OCI-LY7 (cell line): ENCODE results near the gene RPL39L. TPM values are rescaled to one million over a fixed set of nuclear protein-coding genes. Genes with fewer than 3 reads are reported as not detected.

Experiments used
- BruUV-seq: library from RNA; stranded (reverse); fragments of 400-500 nt; replicated peaks from 2 replicates; lab custom pipeline; 2021; lab: Mats Ljungman, UMichigan
- CTCF ChIA-PET: fragments of 300-600 bp; sonication (Branson Sonifier 250); formaldehyde crosslinking; loops from one replicate; lab custom pipeline; 2022; ENCODE audit warnings: antibody characterized with exemption; ENCODE audit not compliant: unreplicated experiment; lab: Charles Lee
- POLR2A ChIA-PET: fragments of 300-600 bp; sonication (Branson Sonifier 250); formaldehyde crosslinking; loops from one replicate; lab custom pipeline; 2022; ENCODE audit warnings: antibody characterized with exemption; lab: Charles Lee
- DNase-seq: peaks from one replicate; pipeline ENCODE4 v3.0.0-alpha.2; 2015; ENCODE audit warnings: low spot score
- H2AFZ ChIP-seq: fragments of 200-600 bp; sonication (generic), shearing (Covaris generic); 2 replicates; pipeline ENCODE4 v1.6.1; 2014; ENCODE audit warnings: mild to moderate bottlenecking, antibody characterized with exemption, low read length, moderate library complexity
- H3K27ac ChIP-seq: fragments of 200-600 bp; sonication (generic); 2 replicates; pipeline ENCODE4 v1.5.1; 2014; ENCODE audit warnings: mixed run types, low read depth, mild to moderate bottlenecking, moderate library complexity, low read length, inconsistent platforms; ENCODE audit not compliant: poor library complexity, severe bottlenecking
- H3K36me3 ChIP-seq: fragments of 200-600 bp; sonication (generic); 2 replicates; pipeline ENCODE4 v1.6.1; 2014; ENCODE audit warnings: mild to moderate bottlenecking, antibody characterized with exemption, low read length, moderate library complexity, mixed read lengths; ENCODE audit not compliant: insufficient read depth
- H3K4me1 ChIP-seq: fragments of 200-600 bp; sonication (generic); 2 replicates; pipeline ENCODE4 v1.5.1; 2014; ENCODE audit warnings: mild to moderate bottlenecking, low read length; ENCODE audit not compliant: insufficient read depth, poor library complexity, severe bottlenecking
- H3K4me2 ChIP-seq: fragments of 200-600 bp; sonication (generic); 2 replicates; pipeline ENCODE4 v1.6.1; 2014; ENCODE audit warnings: mild to moderate bottlenecking, low read length
- H3K4me3 ChIP-seq: fragments of 200-600 bp; sonication (generic); 2 replicates; pipeline ENCODE4 v1.5.1; 2014; ENCODE audit warnings: mild to moderate bottlenecking, low read depth, low read length; ENCODE audit not compliant: poor library complexity, severe bottlenecking
- H3K79me2 ChIP-seq: fragments of 200-600 bp; sonication (generic); 2 replicates; pipeline ENCODE4 v1.6.1; 2016; ENCODE audit warnings: low read depth, mild to moderate bottlenecking, low read length, moderate library complexity, mixed read lengths; ENCODE audit not compliant: insufficient read depth
- H3K9me2 ChIP-seq: fragments of 200-600 bp; sonication (generic); 2 replicates; pipeline ENCODE4 v1.6.1; 2016; ENCODE audit warnings: mild to moderate bottlenecking, low read length, mixed read lengths; ENCODE audit not compliant: insufficient read depth
- H3K9me3 ChIP-seq: fragments of 200-600 bp; sonication (generic); 2 replicates; pipeline ENCODE4 v1.6.1; 2014; ENCODE audit warnings: mild to moderate bottlenecking, mixed run types, low read length, mixed read lengths
- H4K20me1 ChIP-seq: fragments of 200-600 bp; sonication (generic); 2 replicates; pipeline ENCODE4 v1.6.1; 2014; ENCODE audit warnings: mild to moderate bottlenecking, antibody characterized with exemption, low read length, moderate library complexity, mixed read lengths; ENCODE audit not compliant: insufficient read depth
- CTCF ChIP-seq: fragments of 200-600 bp; sonication (generic); conservative IDR thresholded peaks from 2 replicates; pipeline ENCODE4 v1.5.1; 2014; ENCODE audit warnings: mild to moderate bottlenecking, antibody characterized with exemption, low read length, moderate library complexity, mixed read lengths
- EZH2phosphoT487 ChIP-seq: fragments of 200-600 bp; sonication (generic); IDR thresholded peaks from 2 replicates; pipeline ENCODE4 v1.6.1; 2018; ENCODE audit warnings: low read depth, borderline replicate concordance, mild to moderate bottlenecking, mixed run types, antibody characterized with exemption, low read length, moderate library complexity, mixed read lengths
- intact Hi-C: fragments of 100-400 bp; cut with micrococcal nuclease; formaldehyde crosslinking; loops from one replicate; pipeline ENCODE4 v1.10.0; 2022; ENCODE audit not compliant: unreplicated experiment
- total RNA-seq, 2 experiments: library from RNA; depleted of rRNA in 1 of 2; stranded (reverse); fragments of >200 nt in 1 of 2; shearing (Covaris generic) in 1 of 2; gene quantifications; 2 replicates each; pipeline ENCODE4 v1.2.3, GENCODE V29; 2014 to 2022

The RPL39L gene
- total RNA-seq, 2 experiments from 2014 or later = 46.5 to 79.2 TPM

GRCh38 chr3:187162265-187162953 is 23.1 kb upstream of the RPL39L start:
- Histone ChIP-seq H2AFZ (no peak overlapping the region), H3K79me2 (no peaks in the 10 kb centered on the region), H3K9me2 (no peaks in the 10 kb centered on the region), H3K9me3 (peaks cover 5% of the 10 kb centered on the region; the same call in 1 of the 2 replicates), H3K4me1 (no peaks in the 10 kb centered on the region), H3K27ac (no peak overlapping the region), H4K20me1 (no peaks in the 10 kb centered on the region), H3K36me3 (no peaks in the 10 kb centered on the region), H3K4me2 (no peak overlapping the region), H3K4me3 (no peak overlapping the region)
- no peak for DNase-seq
- no peak for TF ChIP-seq CTCF
- no peak for TF ChIP-seq EZH2phosphoT487
- intact Hi-C loops = no loop called here
- ChIA-PET POLR2A (no interaction called here), CTCF (interaction anchor here (1.0 to 1.3 kb wide), 2 partner anchors 48 to 61 kb away, joined by 4 read pairs; no protein-coding TSS in a partner anchor)
- no TSS peak for BruUV-seq

- TF ChIP-seq CTCF = no peak
- TF ChIP-seq EZH2phosphoT487 = no peak
- BruUV-seq = no TSS peak
- H3K9me3 ChIP-seq = peaks cover 5% of the 10 kb centered on the region; the same call in 1 of the 2 replicates
- ChIA-PET POLR2A (no interaction called here), CTCF (no interaction called here)
- no peak overlapping the region for H3K27ac ChIP-seq
- no peak overlapping the region for H3K4me2 ChIP-seq
- H3K4me3 ChIP-seq = no peak overlapping the region
- H4K20me1 ChIP-seq = no peaks in the 10 kb centered on the region
- no peak overlapping the region for H2AFZ ChIP-seq
- DNase-seq = no peak
- no peaks in the 10 kb centered on the region for H3K4me1 ChIP-seq
- intact Hi-C loops = no loop called here
- no peaks in the 10 kb centered on the region for H3K36me3 ChIP-seq
- H3K9me2 ChIP-seq = no peaks in the 10 kb centered on the region
- no peaks in the 10 kb centered on the region for H3K79me2 ChIP-seq
Observed at GRCh38 chr3:187161556-187161955, 22.3 kb upstream of the RPL39L start.

DNA sequence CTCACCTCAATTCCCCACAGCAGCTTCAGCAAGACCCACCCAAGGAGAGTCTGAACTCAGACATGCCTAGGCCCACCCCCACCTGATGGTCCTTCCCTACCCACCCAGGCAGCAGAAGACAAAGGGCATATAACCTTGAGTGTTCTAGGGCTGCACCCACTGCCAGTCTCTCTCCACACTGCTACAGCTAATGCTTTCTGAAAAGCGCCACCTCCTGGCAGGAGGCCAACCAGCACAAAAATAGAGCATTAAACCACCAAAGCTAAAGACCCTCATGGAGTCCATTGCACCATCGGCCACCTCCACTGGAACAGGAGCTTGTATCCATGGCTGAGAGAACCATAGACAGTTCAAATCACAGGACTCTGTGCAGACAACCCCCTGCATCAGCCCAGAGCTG is 11.3 kb upstream of the RPL39L start:
- ChIA-PET POLR2A (interaction anchor here (0.7 to 1.3 kb wide), 4 partner anchors 15 to 878 kb away, joined by 3 to 4 read pairs (median 3); no protein-coding TSS in a partner anchor), CTCF (interaction anchor here (1.3 to 2.0 kb wide), 3 partner anchors 11 to 302 kb away, joined by 3 to 10 read pairs (median 3); partner anchors contain the start of gene RPL39L)
- Histone ChIP-seq H3K27ac (no peak overlapping the region), H3K9me3 (no peaks in the 10 kb centered on the region), H3K4me3 (no peak overlapping the region), H3K4me2 (no peak overlapping the region), H3K9me2 (no peaks in the 10 kb centered on the region), H3K36me3 (no peaks in the 10 kb centered on the region), H2AFZ (peak overlapping the region; percentile 52; the same call in 1 of the 2 replicates), H4K20me1 (no peaks in the 10 kb centered on the region), H3K4me1 (no peaks in the 10 kb centered on the region), H3K79me2 (no peaks in the 10 kb centered on the region)
- intact Hi-C loops = loop anchor here (1.0 to 5.0 kb wide), 2 partner anchors 37 to 303 kb away; no protein-coding TSS in a partner anchor
- no TSS peak for BruUV-seq
- peak; percentile 76 for TF ChIP-seq CTCF
- no peak for TF ChIP-seq EZH2phosphoT487
- DNase-seq = peak; percentile 64
